GM12874 (cell line): Measurements from ENCODE around the gene ALDH5A1.

Experiments
- TF ChIP-seq, protein P1 (sequence below): IDR thresholded peaks from 2 replicates; pipeline ENCODE4 v1.5.1; 2011; ENCODE audit warnings: low read depth, mild to moderate bottlenecking, control low read depth, low read length, moderate library complexity; ENCODE audit not compliant: insufficient read depth

ALDH5A1 gene

DNA sequence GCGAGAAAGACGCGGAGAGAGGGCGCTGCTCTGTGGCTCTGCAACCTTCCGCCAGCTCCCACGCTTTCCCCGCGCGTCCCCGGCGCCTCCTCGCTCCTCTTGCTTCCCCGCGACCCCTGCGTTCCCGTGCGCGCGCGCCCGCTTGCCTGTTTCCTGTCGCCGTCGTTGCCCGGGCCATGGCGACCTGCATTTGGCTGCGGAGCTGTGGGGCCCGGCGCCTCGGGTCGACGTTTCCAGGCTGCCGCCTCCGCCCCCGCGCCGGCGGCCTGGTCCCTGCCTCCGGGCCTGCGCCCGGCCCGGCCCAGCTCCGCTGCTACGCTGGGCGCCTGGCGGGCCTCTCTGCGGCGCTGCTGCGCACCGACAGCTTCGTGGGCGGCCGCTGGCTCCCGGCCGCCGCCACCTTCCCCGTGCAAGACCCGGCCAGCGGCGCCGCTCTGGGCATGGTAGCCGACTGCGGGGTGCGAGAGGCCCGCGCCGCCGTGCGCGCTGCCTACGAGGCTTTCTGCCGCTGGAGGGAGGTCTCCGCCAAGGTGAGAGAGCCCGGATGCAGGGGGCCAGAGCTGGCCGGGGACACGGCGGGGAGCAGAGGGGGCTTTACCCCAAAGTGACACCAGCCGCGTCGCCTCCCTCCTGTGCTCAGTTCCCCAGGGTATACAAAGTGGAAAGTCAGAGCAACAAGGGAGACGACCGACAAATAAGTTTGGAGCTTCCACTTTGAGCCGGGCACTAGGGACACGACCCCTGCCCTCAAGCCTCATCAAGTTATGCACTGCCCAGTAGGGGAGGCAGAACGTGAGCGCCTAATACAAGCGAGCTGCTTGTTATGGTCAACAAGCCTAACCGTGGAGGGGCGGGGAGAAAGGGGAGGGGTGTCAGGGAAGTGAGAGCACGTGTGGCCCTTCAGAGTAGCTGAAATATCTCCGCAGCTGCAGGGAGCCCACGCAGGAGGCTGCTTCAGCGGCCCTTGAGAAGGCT lies at the start of gene ALDH5A1:
ALDH5A1 (plus strand) TSS at position 149 of the 975 bp plus-strand sequence; CDS start at position 177, 28 bp downstream.
- TF ChIP-seq, protein P1, sequence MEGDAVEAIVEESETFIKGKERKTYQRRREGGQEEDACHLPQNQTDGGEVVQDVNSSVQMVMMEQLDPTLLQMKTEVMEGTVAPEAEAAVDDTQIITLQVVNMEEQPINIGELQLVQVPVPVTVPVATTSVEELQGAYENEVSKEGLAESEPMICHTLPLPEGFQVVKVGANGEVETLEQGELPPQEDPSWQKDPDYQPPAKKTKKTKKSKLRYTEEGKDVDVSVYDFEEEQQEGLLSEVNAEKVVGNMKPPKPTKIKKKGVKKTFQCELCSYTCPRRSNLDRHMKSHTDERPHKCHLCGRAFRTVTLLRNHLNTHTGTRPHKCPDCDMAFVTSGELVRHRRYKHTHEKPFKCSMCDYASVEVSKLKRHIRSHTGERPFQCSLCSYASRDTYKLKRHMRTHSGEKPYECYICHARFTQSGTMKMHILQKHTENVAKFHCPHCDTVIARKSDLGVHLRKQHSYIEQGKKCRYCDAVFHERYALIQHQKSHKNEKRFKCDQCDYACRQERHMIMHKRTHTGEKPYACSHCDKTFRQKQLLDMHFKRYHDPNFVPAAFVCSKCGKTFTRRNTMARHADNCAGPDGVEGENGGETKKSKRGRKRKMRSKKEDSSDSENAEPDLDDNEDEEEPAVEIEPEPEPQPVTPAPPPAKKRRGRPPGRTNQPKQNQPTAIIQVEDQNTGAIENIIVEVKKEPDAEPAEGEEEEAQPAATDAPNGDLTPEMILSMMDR, result peak; percentile 50

DNA sequence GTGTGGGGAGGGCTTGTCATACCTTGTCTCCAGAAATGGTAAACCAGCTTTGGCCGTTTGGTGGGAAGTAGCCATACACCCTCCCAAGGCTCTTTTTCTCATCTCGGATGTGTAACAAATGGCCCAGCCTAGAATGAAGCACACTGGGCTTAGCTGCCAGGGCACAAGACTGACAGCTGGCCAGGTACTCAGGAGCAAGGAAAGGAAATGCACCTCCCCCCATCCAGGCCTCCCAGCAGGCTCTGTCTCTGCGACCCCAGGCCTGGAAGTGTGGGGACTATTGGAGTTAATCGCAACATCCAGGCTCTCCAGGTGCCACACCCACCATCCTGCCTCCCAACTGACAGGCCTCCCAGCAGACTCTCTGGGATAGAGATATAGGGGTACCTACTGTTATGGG lies 49.1 kb upstream of the ALDH5A1 start:
- TF ChIP-seq, protein P1, result no peak

- TF ChIP-seq, protein P1, result no peak
These were observed 48.1 kb upstream of the ALDH5A1 start for GRCh38 chr6:24446670-24447069.

- TF ChIP-seq, protein P1, result no peak
These were observed 46.4 kb upstream of the ALDH5A1 start for GRCh38 chr6:24448396-24448795.

- TF ChIP-seq, protein P1, result no peak
These were observed 45.8 kb upstream of the ALDH5A1 start for GRCh38 chr6:24448828-24449525.

DNA sequence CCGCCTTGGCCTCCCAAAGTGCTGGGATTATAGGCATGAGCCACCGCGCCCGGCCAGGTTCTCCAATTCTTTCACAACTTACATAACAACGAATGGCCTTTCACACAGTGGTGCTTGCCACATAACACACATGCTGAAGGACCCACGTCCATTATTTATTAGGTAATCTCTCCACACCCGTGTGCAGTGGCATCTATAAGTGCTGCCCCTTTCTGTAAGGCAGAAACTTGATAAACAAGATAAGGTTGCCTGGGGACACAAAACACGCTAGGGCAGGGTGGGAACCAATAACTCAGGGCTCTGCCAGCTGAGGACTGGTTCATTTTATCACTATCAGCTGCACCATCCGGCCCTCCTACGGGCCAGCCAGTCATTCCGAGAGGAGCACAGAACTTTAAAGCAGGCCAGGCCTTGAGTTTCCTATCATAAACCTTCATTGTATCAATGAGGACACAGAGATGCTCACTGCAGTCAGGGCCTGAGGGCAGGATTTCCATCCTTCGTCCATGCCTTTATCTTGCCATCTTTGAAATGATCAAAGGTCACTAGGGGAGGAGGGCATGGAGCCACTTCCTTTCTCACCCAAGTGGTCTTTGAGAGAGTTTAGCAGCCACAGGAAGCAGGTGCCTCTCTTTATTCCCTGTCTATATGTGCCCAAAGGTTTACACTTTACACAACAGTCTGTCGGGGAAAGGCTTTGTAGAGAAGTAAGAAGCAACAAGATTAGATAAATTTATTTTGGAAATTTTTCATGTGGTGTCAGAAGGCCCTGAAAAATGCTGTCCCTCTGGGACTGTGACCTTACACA lies 43.0 kb upstream of the ALDH5A1 start:
- TF ChIP-seq, protein P1, result no peak
